GM18498 (cell line): Measurements from ENCODE around the gene YPEL3.
"Not testable (repeated sequence)": the region's sequence is repeated elsewhere in the genome, so short reads cannot be mapped to it uniquely, and the experiment has no call there.

ENCODE experiments used
- ATAC-seq: cut with Tn5 transposase; IDR thresholded peaks from one replicate; pipeline ENCODE4 v1.9.1; 2021; ENCODE audit warnings: mild to moderate bottlenecking, moderate library complexity; ENCODE audit not compliant: unreplicated experiment

YPEL3 gene

DNA sequence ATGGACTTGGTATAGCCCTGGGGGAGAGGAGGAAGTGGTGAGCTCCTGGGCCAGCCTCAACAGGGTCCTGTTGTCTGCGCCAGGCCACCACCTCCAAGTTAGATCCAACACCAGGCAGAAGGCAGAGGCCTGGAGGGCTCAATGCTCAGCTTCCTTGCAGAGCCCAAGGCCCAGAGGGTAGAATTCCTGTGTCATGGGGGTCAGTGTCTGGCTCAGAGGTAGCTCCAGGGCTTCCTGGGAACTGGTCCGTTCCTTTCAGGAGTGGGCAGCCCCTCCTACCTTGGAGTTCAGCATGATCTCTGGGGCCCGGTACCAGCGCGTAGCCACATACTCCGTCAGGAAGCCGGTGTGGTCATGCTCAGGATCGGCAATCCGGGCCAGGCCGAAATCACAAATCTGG, 21.8 kb upstream of the YPEL3 start:
- ATAC-seq: no peak

DNA sequence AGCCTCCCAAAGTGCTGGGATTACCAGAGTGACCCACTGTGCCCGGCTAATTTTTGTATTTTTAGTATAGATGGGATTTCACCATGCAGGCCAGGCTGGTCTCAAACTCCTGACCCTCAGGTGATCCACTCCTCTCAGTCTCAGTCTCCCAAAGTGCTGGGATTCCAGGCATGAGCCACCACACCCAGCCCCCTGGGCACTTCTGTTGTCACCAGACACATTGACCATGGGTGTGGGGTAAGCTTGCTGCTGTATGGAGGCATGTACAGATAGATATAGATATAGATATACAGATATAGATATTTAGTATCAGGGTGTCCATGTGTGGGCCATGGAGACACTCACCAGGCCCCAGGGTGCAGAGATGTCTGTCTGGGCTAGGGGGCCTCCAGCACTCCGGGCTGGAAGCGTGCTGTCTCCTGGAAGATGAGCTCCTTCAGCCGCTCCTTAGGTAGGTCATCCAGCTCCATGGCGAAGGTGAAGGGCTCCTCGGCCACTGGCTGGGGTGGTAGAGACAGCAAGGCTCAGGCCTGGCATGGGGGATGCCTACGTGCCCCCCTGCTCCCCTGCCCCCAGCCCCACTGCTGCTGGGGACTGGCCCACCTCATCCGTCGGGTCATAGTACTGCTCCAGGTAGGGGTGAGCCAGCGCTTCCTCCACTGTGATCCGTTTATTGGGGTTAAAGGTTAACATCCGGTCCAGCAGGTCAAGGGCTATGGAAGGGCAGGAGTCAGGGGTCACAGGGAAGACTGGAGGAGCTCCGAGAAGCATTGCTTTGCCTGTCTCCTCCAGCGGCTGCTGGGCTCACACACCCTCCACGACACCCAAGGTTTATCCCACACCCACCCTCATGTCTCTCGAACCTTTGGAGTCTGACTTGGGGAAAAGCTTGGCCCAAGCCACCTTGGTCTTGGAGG, 20.5 kb upstream of the YPEL3 start:
- ATAC-seq: no peak

DNA sequence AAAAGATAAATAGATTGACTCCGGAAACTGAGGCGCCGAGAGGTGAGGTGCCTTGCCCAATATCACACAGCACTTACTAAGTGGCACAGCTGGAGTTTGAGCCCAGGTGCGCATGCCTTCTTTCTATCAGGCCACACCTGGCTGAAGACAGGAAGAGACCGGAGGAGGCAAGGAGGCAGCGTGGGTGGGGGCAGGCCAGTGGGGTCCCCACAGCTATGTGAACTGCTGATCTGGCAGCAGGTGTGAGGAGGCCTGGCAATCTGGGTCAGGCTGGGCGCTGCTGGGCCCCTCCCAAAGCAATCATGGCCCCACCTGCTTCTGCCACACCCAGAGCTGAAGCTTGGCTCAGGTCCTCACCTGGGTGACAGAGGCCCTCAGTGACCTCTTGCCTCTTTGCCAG, 19.2 kb upstream of the YPEL3 start:
- ATAC-seq: no peak

DNA sequence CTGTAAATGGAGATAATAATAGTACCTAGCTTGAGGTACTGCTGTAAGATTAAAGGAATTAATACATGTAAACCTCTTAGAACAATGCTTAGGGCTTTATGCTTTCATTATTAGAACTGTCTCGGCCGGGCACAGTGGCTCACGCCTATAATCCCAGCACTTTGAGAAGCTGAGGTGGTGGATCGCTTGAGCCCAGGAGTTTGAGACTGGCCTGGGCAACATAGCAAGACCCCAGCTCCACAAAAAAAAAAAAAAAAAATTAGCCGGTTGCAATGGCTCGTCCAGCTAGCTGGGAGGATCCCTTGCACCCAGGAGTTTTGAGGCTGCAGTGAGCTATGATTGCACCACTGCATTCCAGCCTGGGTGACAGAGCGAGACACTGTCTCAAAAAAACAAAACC, 18.8 kb upstream of the YPEL3 start:
- not testable (repeated sequence) for ATAC-seq

DNA sequence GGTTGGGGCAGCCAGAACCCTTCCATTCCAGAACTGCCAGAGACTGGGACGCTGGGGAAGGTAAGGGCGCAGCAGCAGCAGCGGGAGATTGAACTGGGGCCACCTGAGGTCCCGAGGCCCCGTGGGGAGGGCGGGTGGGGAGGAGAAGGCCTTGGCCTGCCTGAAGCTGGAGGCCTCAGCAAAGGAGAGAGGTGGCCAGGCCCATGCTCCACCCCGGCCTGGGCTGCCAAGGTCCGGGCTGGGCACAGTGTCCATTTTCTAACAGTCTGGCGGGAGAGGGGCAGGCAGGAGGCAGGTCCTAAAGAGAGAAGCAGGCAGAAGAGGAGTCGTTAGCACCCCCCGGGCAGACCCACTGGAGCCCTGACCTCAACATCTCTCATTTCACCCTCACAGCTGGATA, 18.4 kb upstream of the YPEL3 start:
- ATAC-seq: no peak

DNA sequence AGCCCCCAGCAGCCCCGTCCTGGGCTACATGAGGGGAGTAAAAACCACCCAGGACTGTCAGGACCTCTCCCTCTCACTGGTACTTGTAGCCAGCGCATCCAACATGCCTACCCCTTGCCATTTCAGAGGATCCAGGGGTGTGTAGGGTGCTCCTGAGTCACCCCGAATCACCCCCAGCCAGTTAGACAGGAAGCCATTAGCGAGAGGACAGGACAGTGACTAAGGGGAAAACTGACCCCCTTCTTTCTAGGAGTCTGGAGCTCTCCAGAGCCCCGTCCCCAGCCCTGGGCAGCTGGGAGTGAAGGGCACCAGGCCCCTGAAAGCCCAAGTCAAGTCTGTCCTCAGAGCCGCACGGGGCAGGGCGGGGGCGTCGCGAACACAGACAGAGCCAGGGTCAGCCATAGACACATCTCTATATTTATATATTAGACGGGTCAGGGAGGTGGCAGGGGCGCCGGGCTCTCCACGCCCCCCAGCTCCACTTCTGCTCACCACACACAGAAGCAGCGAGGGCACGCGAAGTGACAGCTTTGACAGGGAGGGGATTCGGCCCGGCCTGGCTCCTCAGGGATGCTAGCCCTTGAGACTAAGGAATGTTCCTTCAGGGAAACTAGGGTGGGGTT, 17.8 kb upstream of the YPEL3 start:
- no peak for ATAC-seq

DNA sequence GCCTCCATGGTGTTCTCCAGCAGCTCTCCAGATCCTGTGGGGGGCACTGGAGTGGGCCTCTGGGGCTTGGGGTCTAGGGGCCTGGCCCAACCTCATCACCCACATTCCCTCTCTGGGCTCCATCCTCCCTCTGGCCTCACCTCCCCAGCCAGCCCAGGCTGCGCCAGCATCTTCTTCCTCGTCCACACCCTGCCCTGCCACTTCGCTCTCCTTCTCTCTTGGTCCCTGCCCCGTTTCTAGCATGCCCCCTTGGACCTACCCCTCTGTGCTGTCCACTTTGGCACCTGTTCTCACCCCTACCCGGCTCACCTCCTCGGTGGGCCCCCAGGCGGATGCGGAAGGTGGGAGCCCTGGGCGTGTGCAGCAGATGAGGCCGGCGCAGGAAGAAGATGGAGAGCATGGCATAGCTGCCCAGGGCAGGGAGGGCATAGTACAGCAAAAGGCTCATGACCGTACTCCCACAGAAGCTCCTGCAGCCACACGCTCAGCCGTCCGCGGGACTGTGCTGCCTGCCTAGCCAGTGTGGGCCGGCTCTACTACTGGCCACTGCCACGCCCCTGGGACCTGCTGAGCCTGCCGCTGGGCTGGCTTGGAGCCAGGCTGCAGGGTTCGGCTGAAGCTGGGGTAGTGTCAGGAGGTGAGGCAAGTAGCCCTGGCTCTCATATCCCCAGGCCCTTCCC, 17.2 kb upstream of the YPEL3 start, which contains the start of gene GDPD3:
Gene GDPD3, minus strand, starts transcription at position 507 of the 680 bp plus-strand sequence. Its CDS starts 59 bp downstream, at position 448.
- ATAC-seq: no peak

DNA sequence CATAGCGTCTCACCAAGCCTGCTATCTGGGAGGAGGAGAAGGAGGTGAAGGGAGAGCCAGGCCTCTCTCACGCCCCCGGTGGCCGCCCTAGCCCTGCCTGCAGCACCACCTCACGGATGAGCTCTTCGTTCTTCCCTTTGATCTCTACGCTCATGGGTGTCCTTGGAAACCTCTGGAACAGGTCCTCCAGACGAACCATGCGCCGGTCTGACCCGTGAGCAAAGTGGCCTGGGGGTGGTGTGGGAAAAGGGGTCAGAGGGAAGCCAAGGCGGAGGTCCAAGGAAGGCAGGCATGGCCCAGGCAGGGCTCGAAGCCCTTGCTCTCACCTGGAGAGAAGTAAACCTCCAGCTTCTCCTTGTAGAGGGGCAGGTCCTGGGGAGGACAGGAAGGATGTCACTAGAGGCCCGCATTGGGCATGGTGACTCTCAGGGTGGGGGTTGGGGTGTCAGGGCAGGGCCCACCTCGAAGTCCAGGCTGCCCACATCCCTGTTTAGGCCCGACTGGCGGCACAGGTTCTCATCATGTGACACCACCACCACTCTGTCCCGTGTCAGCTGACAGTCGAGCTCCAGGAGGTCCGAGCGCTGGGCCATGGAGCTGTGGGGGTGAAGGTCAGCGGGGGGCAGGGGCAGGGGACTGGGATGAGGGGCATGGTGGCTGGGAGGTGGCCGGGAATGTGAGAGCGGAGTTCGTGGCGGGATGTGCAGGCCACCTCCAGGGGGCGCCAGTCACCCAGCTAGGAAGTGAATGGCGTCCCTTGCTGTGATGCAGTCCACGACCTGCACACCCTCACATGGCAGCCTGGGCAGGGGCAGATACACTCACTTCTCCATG, 16.4 kb upstream of the YPEL3 start:
- no peak for ATAC-seq

DNA sequence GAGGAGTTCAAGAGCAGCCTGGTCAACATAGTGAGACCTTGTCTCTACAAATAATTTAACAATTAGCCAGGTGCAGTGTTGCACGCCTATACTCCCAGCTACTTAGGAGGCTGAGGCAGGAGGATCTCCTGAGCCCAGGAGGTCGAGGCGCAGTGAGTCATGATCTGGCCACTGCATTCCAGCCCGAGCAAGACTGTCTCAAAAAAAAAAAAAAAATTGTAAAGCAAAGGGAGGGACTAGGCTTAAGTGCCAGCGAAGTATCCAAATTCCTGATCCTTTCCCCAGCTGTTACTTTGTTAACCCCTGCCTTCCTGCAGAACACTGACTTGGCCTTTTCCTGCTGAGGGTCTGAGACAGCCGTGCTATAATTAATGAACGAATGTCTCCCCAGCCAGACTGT, 14.6 kb upstream of the YPEL3 start:
- ATAC-seq: no peak

DNA sequence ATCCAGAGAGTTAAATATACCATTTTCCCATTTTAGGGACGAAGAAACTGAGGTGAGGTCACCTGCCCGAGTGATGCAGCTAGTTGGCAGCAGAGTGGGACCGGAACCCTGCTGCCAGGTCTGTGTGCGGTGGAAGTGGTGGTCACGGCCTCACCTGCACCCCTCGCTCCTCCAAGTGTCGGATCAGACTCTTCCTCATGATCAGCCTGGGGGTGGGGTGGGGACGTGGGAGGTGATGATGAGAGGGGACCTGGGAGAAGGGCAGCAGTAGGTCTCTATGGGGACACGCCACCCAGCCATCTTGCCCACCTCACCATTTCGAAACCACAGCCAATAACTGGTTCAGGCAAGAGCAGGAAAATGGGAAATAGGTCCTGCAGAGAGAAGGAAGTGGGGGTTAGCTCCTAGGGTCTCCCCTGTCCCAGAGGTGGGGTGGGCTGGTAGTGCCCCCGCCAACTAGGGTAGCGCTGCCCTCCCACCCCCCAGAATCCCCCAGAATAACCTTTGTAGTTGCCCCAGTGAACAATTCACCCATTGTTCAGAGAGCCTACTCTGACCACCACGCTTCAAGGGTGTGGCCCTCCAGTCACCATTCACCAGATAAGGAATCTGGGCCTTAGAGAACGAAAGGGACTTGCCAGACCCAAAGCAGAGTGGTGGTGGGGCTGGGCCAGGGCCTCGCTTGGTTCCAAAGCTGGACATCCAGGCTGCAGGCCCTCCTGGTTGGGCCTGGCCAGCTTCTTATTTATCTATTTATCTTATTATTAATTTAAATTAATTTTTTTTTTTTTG, 12.2 kb upstream of the YPEL3 start:
- ATAC-seq: no peak

DNA sequence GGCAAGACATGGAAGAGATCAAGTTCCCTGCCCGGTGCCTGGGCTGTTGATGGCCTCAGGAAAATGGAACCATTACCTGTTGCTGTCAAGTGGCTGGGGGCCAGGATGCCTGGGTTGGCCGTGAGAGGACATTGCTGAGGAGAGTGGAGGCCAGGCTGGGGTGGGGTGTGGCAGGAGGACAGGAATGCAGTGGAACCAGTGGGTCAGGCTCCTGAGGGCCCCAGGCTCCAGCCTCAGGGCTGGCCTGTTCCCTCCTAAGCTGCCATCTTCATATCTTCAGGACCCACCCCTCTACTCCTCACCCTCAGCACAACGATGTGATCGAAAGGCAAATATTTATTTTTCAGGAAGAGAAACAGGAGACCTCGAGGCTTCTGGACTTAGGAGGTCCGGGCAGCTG, 8.5 kb upstream of the YPEL3 start:
- ATAC-seq: no peak

DNA sequence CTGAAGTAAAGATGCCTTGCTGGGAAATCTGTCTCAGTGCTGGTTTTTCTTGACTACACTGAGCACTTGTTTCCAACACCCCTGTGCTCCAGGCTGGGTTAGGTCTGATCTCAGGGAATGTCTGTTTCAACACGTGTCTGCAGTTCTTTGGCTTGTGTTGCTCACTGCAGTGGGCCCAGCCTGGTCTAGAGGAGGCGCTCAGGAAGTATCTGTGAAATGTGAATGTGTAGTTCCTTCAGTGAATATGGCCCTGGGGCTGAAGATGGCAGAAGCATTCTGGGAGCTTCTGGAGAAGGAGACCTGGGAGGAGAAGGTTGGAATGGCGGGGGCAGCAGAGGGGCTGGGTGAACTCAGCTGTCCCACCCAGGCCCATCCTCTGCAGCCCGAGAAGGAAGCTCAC, 8.1 kb upstream of the YPEL3 start:
- no peak for ATAC-seq

DNA sequence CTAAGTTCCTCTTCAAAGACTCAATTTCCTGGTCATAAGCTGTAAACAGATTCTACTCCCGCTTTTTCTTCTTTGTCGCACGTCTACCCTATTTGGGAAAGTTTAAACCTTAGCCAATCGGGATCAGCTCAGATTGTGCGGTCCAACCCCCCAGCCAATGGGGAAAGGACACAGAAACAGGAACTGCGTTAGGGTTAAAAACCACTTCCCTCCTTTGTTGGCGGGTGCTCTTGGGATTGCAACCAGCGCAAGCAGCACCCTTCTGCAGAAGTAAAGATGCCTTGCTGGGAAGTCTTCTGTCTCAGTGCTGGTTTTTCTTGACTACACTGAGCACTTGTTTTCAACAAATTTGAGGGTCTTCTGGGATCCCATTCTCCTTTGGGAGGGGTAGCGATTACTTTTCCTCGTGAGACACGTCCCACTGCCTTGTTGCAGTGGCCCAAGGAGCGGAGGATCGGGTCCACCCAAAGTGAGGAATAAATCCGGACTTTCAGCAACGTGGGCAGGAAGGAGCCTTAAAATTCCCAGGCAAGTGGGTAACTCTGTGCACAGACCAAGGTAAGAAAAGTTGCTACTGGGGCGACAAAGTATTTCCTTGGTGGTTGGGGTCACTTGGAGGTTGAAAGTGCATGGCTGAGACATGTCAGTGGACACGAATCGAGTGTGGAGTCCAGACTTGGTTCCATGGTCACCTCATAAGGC, 1.0 kb upstream of the YPEL3 start:
- no peak for ATAC-seq

DNA sequence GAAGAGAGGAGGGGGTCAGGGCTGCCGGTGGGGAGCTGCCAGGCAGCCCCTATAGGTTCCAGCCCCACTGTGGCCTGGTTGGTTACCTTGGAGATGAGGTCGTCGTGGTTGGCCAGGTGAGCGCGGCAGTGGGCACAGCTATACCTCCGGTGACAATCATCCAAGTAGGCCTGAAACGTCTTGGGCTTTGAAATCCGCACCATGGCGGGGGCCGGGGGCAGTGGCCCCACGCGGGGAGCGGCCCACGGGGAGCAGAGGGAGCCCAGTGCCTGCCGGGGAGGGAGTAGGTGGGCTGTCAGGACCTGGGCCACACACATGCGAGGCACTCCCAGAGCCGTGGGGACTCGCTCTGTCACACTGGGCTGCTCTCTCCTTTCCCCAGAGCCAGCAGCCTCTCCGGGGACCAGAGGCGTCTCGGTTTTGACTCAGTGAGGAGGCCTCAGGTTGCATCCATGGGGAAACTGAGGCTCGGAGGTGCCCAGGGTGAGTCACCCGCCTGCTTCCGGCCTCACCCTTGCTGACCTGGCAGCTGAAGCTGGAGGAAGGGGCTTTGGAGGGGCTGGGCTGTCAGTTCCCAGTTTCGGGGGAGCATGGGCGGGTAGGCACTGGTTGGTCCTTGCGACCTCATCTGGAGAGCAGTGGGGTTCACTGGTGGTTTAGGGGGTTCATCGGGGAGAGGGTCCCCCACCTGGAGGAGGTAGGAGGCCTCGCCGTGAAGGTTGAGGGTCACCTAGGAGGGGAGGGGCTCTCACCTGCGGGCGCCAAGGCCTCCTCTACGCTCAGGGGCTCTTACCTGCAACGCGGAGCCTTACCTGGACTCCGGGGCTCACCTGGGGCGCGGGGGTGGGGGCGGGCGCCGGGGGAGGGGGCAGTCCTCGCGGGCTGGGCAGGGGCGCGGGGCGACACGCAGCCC, 591 bp downstream of the YPEL3 start:
- no peak for ATAC-seq

DNA sequence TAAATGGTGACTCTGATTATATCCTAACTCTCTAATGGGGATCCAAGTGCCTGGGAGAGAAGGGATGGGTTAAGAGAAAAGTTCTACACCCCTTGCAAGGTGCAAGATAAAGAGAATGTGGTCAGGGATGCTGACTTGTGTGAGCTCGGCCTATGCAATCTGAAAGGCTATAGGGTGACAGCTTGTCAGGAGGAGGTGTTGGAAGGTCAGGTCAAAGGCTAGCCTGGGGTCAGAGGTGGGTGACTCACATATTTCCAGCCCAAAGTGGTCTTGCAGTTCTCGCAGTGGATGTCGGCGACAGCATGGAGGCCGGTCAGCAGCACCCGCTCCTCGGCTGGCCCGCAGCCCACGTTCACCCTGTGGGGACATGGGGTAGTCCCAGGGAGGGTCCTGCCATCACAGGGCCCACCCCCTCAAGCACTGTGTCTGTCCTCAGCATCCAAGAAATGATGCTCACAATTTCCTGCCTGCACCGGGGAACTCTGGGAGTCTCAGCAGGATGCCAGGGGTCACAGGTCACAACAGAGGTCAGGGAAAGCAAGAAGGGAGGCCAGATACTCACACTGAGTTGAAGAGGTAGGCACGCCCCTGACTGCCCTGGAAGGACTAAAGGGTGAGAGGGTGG, 1.4 kb downstream of the YPEL3 start:
- no peak for ATAC-seq

DNA sequence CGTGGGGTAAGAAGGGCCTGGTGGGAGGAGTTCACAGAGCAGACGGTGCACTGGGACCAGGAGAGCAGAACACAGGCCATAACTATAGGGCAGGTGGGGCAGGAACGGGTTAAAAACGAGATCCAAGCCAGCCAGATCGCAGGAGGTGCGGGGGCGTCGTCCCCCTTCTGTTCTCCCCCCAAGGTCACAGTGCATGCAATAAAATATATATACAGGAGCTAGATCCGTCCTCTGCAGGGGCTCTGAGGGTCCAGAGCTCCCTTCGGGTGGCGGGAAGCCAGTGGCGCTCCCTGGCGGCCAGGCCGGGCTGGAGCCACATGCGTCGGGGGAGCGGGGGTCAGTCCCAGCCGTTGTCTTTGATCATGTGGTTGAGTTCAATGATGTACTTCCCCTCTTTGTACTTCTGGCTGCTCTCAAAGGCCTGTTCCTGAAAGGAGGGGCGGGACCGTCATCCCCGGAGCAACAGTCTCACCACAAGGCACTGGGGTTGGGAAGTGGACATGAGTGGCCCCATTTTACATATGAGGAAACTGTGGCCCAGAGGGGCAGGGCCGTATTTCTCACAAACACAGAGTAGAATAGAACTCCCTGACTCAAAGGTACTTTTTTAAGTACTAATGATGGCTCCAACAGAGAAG, 3.5 kb downstream of the YPEL3 start:
- peak; percentile 44 for ATAC-seq
